HepG2 (cell line): Measurements from ENCODE around the gene ZBTB45. TPM values are rescaled to one million over a fixed set of nuclear protein-coding genes. Genes with fewer than 3 reads are reported as not detected.
A peak's percentile ranks its signal among the peaks of the same experiment; 100 is the strongest.

Experiments
- FOXJ3 ChIP-seq: sonication (generic); formaldehyde crosslinking; IDR thresholded peaks from 2 replicates; pipeline ENCODE4 v1.4.0; 2020; ENCODE audit warnings: missing genetic modification reagents, mild to moderate bottlenecking, borderline replicate concordance
- HNRNPK ChIP-seq: fragments of 200-400 bp; formaldehyde crosslinking; IDR thresholded peaks from 2 replicates; pipeline ENCODE4 v1.6.1; 2018; ENCODE audit warnings: low read length, low read depth, moderate library complexity, mild to moderate bottlenecking; ENCODE audit not compliant: poor library complexity, severe bottlenecking
- KDM5A ChIP-seq: fragments of 200-600 bp; sonication (generic); IDR thresholded peaks from 2 replicates; pipeline ENCODE4 v1.7.0; 2018; ENCODE audit warnings: antibody characterized with exemption, mild to moderate bottlenecking, low read length, borderline replicate concordance
- MEIS1 ChIP-seq: sonication (generic); formaldehyde crosslinking; IDR thresholded peaks from 2 replicates; pipeline ENCODE4 v1.9.0; 2021; ENCODE audit warnings: mild to moderate bottlenecking, missing genetic modification reagents, moderate library complexity, borderline replicate concordance
- NR2C2 ChIP-seq: sonication (generic); formaldehyde crosslinking; IDR thresholded peaks from 2 replicates; pipeline ENCODE4 v1.4.0; 2020; ENCODE audit warnings: missing genetic modification reagents, mild to moderate bottlenecking, moderate library complexity, borderline replicate concordance
- RBFOX2 ChIP-seq: fragments of 200-400 bp; formaldehyde crosslinking; IDR thresholded peaks from 2 replicates; pipeline ENCODE4 v1.6.1; 2017; ENCODE audit warnings: low read depth, mild to moderate bottlenecking, low read length
- SCMH1 ChIP-seq: sonication (generic); formaldehyde crosslinking; IDR thresholded peaks from 2 replicates; pipeline ENCODE4 v1.9.0; 2021; ENCODE audit warnings: missing genetic modification reagents, mild to moderate bottlenecking, borderline replicate concordance
- STAG1 ChIP-seq: sonication (generic); formaldehyde crosslinking; IDR thresholded peaks from 2 replicates; pipeline ENCODE4 v1.4.0; 2020; ENCODE audit warnings: missing genetic modification reagents
- TSC22D2 ChIP-seq: sonication (generic); formaldehyde crosslinking; IDR thresholded peaks from 2 replicates; pipeline ENCODE4 v1.5.1; 2020; ENCODE audit warnings: missing genetic modification reagents, mild to moderate bottlenecking, borderline replicate concordance
- ZNF138 ChIP-seq: sonication (generic); formaldehyde crosslinking; IDR thresholded peaks from 2 replicates; pipeline ENCODE4 v1.5.0; 2020; ENCODE audit warnings: mild to moderate bottlenecking, low read depth, missing genetic modification reagents
- ZNF780A ChIP-seq: sonication (generic); formaldehyde crosslinking; IDR thresholded peaks from 2 replicates; pipeline ENCODE4 v1.8.0; 2022; ENCODE audit warnings: mild to moderate bottlenecking, missing genetic modification reagents, moderate library complexity
- ZSCAN21 ChIP-seq: sonication (generic); formaldehyde crosslinking; IDR thresholded peaks from 2 replicates; pipeline ENCODE4 v1.8.0; 2022; ENCODE audit warnings: mild to moderate bottlenecking, missing genetic modification reagents, moderate library complexity, borderline replicate concordance
- polyA plus RNA-seq, 8 experiments: library from polyadenylated mRNA; depleted of rRNA in 3 of 8; stranded (reverse) in 7 of 8; unstranded in 1 of 8; fragments of >200 nt; fragmentation: Illumina TruSeq in 4 of 8; extraction: Trizol in 4 of 8; gene quantifications; 2 replicates each; pipeline versions ENCODE4 v1.2.1 to v1.2.3, GENCODE V29; 2011 to 2016; ENCODE audit warnings: low read depth in 4 of 8, missing spikeins in 1 of 8, mixed read lengths in 1 of 8; ENCODE audit not compliant: insufficient read depth in 1 of 8
- total RNA-seq, 5 experiments: library from RNA; depleted of rRNA; stranded (reverse); fragments of >200 nt; fragmentation: Illumina TruSeq; extraction: Trizol; gene quantifications; 2 replicates each; pipeline ENCODE4 v1.2.3, GENCODE V29; 2016; ENCODE audit warnings: low read depth in 1 of 5
- TF ChIP-seq, protein P1 (sequence below): IDR thresholded peaks from 2 replicates; pipeline ENCODE4 v1.6.1; 2016; ENCODE audit warnings: missing compliant biosample characterization, missing genetic modification reagents, borderline replicate concordance
- TF ChIP-seq, protein P2 (sequence below): sonication (generic); formaldehyde crosslinking; IDR thresholded peaks from 2 replicates; pipeline ENCODE4 v1.4.0; 2020; ENCODE audit warnings: missing genetic modification reagents
- TF ChIP-seq, protein P3 (sequence below): sonication (generic); formaldehyde crosslinking; IDR thresholded peaks from 2 replicates; pipeline ENCODE4 v1.5.1; 2020; ENCODE audit warnings: mild to moderate bottlenecking, missing genetic modification reagents, borderline replicate concordance
- TF ChIP-seq, protein P4 (sequence below): sonication (generic); formaldehyde crosslinking; IDR thresholded peaks from 2 replicates; pipeline ENCODE4 v1.8.1; 2022; ENCODE audit warnings: low read depth, mild to moderate bottlenecking, missing genetic modification reagents

The ZBTB45 gene
- total and polyA plus RNA-seq, 2 of the 13 experiments (the other 11 are each of a cell fraction or from before 2014, with no cell fraction given), result 3.0 to 3.7 TPM

DNA sequence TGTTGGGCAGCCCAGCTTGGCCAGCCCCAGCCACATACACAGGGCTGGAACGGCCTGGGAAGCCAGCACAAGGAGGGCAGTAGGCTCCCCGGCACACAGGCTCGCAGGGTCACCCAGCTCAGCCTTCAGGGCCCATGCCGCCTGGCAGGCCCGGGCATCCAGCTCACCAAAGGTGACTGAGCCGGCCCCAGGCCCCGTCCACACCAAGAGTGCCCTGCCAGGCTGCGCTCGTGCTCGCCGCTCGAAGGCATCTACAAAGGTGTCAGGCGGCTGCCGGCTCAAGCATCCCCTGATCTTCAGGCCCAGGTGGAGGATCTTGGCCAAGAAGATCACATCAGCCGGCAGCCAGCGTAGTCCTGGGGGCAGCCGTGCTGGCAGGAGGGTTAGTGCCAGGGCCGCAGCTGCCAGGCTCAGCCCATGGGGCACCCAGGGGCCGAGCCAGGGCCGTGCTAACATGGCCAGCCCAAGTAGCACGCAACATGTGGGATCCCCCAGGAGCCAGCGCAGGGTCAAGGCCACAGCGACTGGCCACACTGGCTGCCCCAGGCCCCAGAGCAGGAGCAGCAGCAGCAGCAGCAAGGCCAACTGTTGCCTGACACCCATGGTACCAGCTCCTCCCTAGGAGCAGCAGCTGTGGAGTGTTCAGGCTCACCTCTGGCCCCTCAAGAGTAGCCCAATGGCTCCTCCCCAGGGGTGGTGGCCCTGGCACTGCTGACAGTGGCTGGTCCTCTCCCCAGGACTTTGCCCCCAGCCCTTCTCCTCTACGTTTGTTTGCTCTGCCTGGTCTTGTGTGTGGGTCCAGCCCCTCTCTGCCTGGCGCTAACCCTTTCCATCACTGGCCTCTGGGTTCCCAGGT is 8.0 kb downstream of the ZBTB45 start, which contains the start of gene SLC27A5 (continued):
- TF ChIP-seq NR2C2 (CRISPR knock-in tag) (peak; percentile 86), SCMH1 (no peak), FOXJ3 (CRISPR knock-in tag) (no peak), STAG1 (CRISPR knock-in tag) (peak; percentile 23), TSC22D2 (CRISPR knock-in tag) (no peak), KDM5A (no peak), ZNF138 (no peak), RBFOX2 (peak; percentile 84), ZNF780A (no peak), MEIS1 (peak; percentile 84; the same call in 1 of the 2 replicates), ZSCAN21 (CRISPR knock-in tag) (no peak), HNRNPK (no peak)
- TF ChIP-seq, protein P1, sequence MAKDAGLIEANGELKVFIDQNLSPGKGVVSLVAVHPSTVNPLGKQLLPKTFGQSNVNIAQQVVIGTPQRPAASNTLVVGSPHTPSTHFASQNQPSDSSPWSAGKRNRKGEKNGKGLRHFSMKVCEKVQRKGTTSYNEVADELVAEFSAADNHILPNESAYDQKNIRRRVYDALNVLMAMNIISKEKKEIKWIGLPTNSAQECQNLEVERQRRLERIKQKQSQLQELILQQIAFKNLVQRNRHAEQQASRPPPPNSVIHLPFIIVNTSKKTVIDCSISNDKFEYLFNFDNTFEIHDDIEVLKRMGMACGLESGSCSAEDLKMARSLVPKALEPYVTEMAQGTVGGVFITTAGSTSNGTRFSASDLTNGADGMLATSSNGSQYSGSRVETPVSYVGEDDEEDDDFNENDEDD (CRISPR knock-in tag), result no peak
- TF ChIP-seq, protein P2, sequence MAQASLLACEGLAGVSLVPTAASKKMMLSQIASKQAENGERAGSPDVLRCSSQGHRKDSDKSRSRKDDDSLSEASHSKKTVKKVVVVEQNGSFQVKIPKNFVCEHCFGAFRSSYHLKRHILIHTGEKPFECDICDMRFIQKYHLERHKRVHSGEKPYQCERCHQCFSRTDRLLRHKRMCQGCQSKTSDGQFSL (CRISPR knock-in tag), result no peak; the same call in 1 of the 2 replicates
- TF ChIP-seq, protein P3, sequence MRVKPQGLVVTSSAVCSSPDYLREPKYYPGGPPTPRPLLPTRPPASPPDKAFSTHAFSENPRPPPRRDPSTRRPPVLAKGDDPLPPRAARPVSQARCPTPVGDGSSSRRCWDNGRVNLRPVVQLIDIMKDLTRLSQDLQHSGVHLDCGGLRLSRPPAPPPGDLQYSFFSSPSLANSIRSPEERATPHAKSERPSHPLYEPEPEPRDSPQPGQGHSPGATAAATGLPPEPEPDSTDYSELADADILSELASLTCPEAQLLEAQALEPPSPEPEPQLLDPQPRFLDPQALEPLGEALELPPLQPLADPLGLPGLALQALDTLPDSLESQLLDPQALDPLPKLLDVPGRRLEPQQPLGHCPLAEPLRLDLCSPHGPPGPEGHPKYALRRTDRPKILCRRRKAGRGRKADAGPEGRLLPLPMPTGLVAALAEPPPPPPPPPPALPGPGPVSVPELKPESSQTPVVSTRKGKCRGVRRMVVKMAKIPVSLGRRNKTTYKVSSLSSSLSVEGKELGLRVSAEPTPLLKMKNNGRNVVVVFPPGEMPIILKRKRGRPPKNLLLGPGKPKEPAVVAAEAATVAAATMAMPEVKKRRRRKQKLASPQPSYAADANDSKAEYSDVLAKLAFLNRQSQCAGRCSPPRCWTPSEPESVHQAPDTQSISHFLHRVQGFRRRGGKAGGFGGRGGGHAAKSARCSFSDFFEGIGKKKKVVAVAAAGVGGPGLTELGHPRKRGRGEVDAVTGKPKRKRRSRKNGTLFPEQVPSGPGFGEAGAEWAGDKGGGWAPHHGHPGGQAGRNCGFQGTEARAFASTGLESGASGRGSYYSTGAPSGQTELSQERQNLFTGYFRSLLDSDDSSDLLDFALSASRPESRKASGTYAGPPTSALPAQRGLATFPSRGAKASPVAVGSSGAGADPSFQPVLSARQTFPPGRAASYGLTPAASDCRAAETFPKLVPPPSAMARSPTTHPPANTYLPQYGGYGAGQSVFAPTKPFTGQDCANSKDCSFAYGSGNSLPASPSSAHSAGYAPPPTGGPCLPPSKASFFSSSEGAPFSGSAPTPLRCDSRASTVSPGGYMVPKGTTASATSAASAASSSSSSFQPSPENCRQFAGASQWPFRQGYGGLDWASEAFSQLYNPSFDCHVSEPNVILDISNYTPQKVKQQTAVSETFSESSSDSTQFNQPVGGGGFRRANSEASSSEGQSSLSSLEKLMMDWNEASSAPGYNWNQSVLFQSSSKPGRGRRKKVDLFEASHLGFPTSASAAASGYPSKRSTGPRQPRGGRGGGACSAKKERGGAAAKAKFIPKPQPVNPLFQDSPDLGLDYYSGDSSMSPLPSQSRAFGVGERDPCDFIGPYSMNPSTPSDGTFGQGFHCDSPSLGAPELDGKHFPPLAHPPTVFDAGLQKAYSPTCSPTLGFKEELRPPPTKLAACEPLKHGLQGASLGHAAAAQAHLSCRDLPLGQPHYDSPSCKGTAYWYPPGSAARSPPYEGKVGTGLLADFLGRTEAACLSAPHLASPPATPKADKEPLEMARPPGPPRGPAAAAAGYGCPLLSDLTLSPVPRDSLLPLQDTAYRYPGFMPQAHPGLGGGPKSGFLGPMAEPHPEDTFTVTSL (CRISPR knock-in tag), result no peak
- TF ChIP-seq, protein P4, sequence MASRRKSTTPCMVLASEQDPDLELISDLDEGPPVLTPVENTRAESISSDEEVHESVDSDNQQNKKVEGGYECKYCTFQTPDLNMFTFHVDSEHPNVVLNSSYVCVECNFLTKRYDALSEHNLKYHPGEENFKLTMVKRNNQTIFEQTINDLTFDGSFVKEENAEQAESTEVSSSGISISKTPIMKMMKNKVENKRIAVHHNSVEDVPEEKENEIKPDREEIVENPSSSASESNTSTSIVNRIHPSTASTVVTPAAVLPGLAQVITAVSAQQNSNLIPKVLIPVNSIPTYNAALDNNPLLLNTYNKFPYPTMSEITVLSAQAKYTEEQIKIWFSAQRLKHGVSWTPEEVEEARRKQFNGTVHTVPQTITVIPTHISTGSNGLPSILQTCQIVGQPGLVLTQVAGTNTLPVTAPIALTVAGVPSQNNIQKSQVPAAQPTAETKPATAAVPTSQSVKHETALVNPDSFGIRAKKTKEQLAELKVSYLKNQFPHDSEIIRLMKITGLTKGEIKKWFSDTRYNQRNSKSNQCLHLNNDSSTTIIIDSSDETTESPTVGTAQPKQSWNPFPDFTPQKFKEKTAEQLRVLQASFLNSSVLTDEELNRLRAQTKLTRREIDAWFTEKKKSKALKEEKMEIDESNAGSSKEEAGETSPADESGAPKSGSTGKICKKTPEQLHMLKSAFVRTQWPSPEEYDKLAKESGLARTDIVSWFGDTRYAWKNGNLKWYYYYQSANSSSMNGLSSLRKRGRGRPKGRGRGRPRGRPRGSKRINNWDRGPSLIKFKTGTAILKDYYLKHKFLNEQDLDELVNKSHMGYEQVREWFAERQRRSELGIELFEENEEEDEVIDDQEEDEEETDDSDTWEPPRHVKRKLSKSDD (CRISPR knock-in tag), result peak; percentile 20; the same call in 1 of the 2 replicates
